Ramos (cell line): Measurements from ENCODE around the gene BBX.

Experiments used
- in situ Hi-C: fragments of 300-500 bp; cut with MboI; formaldehyde crosslinking; loops from one replicate; pipeline ENCODE4 v1.14.3; 2022; ENCODE audit warnings: low sequenced_read_pairs; ENCODE audit not compliant: unreplicated experiment

BBX gene

DNA sequence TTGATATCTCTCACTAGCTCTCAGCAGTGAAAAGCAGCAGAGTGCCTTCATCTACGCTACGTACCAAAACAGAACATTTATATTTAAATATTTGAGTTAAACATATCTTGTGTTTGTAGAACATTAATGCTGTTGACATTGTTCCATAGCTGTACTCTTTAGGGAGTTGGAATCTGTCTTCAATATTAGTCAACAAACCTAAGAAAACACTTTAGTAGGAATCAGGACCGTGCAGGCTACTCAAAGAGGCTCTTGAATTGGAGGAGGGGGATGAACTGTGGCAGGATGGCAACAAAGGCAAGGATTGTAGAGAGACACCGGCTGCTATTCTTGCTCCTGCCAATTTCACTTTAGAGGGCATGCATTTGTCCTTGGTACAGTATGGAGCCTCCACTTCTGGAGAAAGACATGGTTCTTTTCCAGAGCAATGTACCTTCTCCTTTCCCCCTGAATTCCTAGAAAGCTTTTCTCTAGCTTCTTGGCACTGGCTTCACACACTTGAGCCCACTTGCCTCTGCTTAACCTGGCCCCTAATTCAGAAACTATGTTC, 302.1 kb downstream of the BBX start:
- in situ Hi-C loops: loop anchor here (25.0 kb wide), 1 partner anchor 588 kb away; no protein-coding TSS in a partner anchor

DNA sequence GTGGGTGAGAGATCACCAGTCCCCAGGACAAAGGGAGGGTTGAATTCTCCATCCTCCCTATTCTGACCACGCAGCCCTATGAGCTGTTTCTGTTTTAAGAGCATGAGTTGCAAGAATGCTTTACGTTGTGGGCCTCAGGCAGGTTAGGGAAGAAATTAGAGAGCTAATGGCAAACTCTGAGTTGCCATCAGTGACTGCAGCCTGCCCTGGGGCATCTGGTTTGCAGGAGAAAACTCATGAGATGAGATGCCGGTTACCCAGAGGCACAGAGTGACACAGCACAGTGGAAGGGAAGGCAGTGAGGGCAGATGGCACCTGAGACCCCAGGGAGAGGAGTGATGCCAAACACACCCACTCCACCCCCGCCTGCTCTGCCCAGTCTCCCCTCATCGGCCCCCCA, 302.8 kb downstream of the BBX start:
- in situ Hi-C loops: loop anchor here (25.0 kb wide), 1 partner anchor 588 kb away; no protein-coding TSS in a partner anchor

DNA sequence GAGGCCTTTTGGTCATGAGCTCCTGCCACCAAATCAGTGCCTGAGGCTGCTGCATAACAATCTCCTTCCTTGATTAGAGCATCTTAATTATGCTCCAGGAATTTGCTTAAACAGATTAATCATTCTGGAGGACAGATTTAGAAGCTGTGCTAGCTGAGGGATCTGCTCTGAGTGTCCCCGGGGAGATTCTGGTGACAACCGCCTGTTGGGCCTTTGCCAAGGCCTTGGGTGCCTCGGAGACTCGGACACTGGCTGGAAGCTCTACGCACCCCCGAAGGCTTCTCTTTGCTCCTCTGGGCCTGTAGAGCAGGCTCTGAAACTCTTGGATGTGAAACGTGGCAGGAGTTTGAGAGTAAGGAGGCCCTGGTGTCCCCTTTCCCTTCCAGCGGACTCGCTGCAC, 304.0 kb downstream of the BBX start:
- in situ Hi-C loops: loop anchor here (25.0 kb wide), 1 partner anchor 589 kb away; no protein-coding TSS in a partner anchor

DNA sequence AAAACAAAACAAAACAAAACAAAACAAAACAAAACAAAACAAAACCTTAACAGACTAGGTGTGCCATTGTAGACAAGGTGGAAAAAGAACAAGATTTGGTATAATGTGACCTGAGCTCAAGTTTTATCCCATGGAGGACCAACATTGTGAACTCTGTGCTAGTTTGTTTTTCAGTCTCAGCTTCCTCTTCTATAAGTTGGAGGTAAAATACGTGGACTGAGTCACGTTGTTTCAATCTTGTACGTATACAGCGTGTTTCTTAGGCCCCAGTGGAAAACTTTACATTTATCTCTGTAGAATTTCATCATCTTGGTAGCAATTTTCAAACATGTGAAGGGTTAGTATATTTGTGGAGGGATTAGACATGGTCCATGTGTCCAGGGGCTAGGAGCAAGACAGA, 306.4 kb downstream of the BBX start:
- in situ Hi-C loops: loop anchor here (25.0 kb wide), 1 partner anchor 592 kb away; no protein-coding TSS in a partner anchor

DNA sequence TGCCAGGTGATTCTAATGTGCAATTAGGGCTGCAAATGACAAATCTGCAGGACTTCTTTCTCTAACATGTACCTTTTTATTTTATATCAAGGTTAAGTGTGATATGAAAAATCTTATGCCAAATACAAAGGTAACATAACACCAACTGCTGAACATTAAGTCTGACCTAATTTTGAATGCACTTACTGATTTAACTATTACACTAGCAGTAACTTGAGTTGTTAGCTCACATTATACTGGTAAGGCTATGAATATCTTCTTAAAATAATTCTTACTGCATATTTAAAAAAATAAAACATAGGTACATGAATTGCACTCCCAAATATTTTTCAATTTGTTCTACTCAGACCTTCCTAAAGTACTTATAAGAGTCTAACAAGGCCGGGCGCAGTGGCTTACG, 308.8 kb downstream of the BBX start:
- in situ Hi-C loops: loop anchor here (25.0 kb wide), 1 partner anchor 594 kb away; no protein-coding TSS in a partner anchor

DNA sequence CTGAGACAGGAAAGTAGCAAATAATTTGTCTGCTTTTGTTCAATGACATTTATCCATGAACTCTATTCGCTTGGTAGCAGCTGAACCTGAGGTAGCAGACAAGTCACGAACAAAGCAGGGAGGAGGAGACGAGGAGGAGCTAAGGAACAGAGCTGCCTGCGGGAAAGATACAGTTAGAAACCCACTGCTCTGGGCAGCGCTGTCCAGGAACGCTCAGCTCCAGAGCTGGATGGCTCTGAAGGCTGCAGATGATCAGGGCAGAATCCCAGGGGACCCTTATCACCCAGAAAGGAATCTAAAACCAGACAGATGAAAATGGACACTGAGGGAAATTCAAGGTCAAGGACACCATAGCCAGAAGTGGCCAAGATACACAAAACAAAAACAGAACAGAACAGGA, 310.3 kb downstream of the BBX start:
- in situ Hi-C loops: loop anchor here (25.0 kb wide), 1 partner anchor 596 kb away; no protein-coding TSS in a partner anchor

DNA sequence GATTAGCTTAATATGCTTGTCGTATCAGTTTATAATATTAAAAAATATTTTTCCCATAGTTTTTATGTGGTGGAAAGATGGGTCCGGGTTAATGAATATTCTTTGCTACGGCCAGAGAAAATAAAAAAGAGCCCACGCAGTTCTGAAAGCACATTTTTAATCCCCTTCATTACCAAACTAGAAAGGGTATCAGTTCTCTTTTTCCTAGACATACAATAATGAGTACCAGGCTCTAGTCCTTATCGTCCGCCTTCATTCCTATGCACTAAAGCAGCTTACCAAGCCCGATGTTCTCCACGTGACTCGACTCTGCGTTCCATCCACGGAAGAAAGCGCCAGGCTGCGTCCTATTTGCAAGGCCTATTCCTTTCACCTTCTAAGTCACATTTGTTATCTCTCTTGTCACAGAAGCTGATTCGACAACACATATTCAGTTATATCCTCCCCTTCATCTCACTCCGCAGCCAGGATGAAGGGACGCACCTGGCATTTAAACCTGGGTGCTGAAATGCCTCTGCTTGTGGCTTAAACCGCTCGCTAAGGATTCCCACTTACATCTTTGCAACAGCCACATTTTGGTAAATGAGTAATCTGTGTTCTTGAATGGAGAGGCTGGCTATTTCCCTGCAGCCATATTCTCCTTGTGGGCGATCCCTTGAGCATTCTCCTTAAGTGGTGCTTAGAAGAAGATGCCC, 311.1 kb downstream of the BBX start:
- in situ Hi-C loops: loop anchor here (25.0 kb wide), 1 partner anchor 597 kb away; no protein-coding TSS in a partner anchor

DNA sequence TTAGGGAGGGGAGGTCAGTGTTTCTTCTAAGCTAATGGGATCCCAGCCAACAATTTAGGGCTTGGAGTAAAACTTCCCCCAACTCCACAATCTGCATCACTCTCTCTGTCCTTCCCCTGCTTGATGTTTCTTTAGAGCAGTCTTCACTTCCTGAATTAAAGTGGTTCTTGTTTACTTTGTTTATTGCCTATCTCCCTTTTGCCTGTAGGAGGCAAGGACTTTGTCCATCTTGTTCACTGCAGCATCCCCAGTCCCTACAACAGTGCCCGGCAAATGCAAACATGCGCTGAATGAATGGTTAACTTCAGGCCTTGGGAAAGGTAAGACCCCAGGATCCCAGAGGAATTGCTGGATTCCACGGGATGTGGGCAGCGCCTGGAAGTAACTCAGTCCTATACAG, 312.2 kb downstream of the BBX start:
- in situ Hi-C loops: loop anchor here (25.0 kb wide), 1 partner anchor 598 kb away; no protein-coding TSS in a partner anchor

DNA sequence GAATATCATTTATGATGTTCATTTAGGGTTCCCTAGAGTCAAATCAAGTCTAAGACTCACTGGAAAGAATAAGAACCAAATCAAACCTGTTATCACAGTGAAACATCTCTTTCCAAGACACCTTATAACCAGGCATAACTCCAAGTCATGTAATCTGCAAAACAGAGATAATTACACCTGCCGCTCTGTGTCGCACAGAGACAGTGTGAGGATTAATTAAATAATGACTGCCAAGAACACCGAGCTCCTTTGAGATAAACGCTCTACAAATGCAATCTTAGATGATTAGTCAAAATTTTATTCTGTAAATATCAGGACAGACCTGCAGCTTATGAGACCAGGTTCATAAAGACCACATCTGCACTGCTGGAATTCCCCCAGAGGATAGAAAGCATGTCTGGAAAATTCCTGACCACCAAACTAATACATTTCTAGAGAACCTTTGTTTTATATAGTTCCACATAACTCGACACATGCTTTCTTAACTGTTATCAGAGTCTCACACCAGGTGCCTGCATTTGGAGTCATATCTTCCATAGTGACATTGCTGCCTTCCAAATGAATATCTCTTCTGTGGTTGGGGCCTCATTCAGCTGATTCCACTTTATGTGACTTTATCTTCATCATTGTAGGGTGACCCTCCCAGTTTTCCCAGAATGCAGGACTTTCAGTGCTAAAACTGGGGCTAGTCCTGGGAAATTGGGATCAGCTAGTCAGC, 315.3 kb downstream of the BBX start:
- in situ Hi-C loops: loop anchor here (25.0 kb wide), 1 partner anchor 601 kb away; no protein-coding TSS in a partner anchor

DNA sequence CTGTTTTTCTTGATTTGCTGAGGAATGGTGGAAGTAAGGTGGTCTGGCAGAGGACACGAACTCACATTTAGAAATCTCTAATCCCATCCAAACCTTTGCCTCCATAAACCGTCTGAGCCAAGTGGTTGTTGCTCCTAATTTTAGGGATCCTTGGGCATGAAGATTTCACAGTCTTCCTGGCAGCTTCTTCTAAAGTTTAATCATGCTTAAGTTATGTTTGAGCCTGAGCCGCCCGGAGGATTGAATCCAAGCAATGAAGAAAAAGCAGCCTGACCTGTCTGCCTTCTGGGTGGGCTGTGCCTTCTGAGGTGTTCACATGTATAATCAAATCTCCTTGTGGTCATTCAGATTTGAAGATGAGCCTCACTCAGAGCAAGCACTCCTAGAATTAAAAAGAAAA, 319.1 kb downstream of the BBX start:
- in situ Hi-C loops: loop anchor here (25.0 kb wide), 1 partner anchor 605 kb away; no protein-coding TSS in a partner anchor

DNA sequence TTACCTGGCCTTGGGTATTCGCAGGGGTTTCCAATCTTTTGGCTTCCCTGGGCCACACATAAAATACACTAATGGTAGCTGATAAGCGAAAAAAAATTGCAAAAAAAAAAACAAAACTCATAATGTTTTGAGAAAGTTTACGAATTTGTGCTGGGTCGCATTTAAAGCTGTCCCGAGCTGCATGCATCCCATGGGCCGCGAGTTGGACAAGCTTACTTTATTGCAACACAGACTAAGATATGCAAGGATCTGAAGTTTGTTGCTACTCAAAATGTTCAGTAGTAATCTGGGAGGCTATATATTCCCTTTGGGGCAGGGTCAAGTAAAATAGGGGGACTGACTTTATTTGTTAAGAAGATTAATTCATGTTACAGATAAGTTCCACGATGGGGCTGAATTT, 320.2 kb downstream of the BBX start:
- in situ Hi-C loops: loop anchor here (25.0 kb wide), 1 partner anchor 606 kb away; no protein-coding TSS in a partner anchor

DNA sequence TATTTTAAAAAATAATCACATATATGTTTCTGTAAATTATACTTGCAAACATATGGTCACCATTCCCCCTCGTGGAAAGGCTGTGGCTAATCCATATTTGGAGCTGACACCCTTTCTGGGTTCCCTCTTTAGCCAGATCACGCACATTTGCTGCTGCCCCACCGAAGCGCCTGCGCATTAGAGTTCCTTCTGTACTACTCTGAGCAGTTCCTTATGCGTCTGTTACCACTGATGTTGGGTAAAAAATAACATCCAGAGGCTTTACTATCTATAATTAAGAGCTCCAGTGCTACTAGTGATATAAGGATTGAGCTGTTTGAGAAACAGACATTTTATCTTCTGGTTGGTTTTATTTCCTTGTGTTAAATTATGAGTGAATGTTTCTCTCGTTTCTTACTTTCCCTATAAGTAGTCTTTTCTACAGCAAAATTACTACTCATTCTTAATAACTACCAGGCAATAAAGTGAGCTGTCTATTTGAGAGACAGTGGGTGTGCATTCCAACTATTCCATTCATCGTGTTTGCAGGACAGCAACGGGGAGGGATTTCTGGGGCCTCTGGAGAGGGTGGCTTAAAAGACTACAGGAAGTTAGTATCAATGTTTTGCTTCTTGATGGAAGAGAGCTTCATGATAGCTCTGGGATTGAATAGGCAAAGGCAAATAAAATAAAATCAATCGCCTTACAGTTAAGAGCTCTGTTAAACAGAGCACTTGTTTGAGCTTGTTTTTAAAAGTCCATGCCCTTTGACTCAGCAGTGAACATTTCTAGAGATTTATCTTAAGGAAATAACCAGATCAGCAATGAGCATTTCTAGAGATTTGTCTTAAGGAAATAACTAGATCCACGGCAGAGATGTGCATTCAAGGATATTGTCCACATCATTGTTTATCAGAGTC, 322.9 kb downstream of the BBX start:
- in situ Hi-C loops: loop anchor here (25.0 kb wide), 1 partner anchor 608 kb away; no protein-coding TSS in a partner anchor

DNA sequence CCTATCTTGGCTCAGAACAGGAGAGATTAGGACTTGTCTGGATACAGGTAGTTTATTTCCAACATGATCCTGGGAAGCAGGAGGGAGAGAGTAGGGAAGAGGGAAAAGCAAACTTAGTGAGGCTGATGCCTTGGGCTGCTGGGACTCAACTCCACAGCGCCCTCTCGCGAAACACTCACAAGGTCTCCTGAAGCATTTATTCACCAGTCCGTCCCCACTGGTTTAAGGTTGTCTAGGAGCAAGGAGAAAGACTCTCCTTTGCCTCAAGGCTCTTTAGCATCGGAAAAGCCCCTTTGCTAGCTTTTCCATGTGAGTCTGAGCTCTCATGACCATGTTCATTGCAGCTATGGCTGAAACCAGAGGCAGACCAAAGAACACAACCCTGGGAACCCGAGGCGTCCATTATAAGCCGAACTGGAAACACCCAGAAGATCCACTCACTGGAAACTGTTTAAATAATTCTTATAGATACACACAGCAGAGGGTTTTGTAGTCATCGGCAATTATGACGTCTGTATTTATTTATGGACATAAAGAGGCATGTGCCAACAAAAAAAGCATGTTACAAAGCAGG, 323.6 kb downstream of the BBX start:
- in situ Hi-C loops: loop anchor here (25.0 kb wide), 1 partner anchor 609 kb away; no protein-coding TSS in a partner anchor

DNA sequence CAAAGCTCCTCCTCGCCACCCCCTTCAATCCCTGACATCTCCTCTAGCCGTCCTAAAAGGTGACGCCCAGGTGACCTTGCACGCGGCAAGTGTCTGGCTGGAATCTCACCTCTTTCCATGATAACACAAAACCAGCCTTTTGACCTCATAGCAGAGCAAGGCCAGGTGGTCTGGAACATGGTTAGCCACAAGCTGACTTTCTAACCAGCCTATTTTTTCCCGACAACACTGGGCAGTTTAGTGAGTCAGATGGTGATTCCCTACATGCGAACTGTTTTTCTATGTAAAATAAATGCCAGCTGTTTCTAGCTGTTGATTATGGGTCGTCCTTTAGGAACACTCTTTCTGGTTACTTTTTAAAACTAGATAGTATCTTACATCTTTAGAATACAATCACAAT, 325.0 kb downstream of the BBX start:
- in situ Hi-C loops: loop anchor here (25.0 kb wide), 1 partner anchor 610 kb away; no protein-coding TSS in a partner anchor

DNA sequence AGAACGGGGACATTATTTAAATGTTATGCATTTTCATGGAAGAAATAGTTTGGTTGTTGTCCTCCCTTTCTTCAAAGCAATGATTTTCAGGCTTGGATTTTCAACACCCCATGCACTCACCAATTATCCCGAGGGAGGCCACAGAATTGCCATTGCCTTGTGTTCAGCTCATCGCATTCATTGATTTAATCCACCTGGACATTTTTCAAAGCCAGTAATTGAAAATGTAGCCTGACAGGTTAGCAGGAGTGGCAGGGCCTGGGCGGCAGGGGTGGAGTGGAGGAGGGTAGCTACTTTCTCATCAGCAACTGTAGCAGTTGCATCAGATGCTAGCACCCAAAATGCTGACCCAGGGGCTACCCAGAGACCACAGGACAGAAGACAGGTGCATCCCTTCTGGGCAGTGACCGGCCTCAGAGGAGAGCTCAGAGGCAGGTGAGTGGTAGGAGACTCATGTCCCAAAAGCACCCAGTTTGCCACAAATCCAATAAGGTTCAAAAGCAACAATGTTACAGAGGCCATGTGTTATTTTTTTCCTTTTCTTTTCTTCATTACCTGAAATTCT, 325.7 kb downstream of the BBX start:
- in situ Hi-C loops: loop anchor here (25.0 kb wide), 1 partner anchor 611 kb away; no protein-coding TSS in a partner anchor

DNA sequence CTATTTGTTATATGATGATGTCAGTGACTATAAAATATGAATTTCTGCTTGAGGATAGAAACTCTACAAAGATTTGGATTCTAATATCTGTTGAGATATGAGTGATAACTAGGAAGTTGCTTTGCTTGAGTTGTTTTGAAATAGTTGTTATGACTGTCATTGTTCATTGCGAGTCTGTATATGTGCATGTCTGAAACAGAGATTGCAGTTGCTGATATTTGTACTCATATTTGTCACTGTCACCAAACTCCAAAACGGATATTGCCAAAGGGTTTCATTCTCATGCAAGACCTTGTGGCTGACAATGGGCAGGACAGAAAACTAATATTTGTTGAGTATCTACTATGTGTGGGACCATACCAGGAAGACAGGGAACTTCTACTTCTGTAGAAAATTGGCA, 327.9 kb downstream of the BBX start:
- in situ Hi-C loops: no loop called here

DNA sequence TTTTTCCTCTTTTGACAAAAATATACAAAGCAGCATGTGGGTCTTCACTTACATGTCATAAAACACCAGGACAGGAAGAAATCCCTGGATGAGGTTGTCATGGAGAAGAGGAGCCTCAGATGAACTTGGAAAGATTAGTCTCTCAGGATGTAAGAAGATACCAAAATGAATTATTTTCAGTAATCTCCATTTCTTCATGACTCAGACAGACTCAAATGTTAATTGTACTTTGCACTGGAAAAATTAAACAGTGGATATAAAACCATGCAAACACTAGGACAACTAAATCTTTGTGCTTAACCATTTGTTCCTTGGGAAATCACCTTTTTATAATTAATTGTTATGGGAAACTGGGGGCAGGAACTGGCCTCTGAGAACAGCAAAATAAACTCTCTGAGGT, 331.1 kb downstream of the BBX start:
- in situ Hi-C loops: no loop called here

DNA sequence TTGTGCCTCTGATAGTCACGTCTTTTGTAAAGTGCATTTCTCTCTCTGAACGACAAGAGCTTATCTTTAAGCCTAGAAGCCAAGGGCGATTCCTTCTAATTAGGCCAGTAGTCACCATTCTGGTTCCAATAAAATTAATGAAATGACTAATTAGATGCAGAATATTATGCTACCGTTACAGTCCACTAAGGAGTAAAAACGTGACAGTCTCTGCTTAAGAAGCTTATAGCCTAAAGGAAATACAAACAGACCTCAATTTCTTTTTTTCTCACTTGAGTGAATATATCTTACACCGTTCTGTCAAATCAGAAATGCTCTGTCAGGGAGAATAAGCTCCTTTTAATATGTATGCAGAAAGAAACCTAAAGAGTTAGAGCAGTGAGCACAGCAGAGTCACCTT, 332.0 kb downstream of the BBX start:
- in situ Hi-C loops: no loop called here

DNA sequence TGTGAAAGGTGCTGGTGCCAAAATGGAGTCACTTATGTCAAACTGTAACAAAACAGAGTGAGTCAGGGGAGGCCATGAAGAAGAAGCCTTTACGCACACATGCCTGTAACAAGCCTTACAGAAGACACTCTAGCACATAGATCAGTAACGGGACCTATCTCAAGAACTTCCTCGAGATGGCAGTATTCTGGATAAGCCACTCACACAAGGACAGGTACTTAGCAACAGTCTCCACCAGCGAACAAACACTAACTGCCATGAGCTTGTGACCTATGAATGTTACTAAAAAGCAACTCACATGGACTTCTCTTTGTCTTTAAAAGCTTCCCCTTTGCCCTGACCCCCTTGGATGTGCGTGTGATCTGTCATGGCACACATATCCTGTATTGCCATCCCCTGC, 332.9 kb downstream of the BBX start:
- in situ Hi-C loops: no loop called here
